Fibroblast of lung (primary cell): ENCODE measurements around the gene RAP2C. TPM values are rescaled to one million over a fixed set of nuclear protein-coding genes. Genes with fewer than 3 reads are reported as not detected.
"Not testable (repeated sequence)": the region's sequence is repeated elsewhere in the genome, so short reads cannot be mapped to it uniquely, and the experiment has no call there.

Experiments used
- DNase-seq, 2 donors: peaks; one replicate each; pipeline versions ENCODE4 v3.0.0 to v3.0.0-alpha.2; 2010; ENCODE audit warnings: low read depth in 2 of 2
- H2AFZ ChIP-seq: 2 replicates; pipeline ENCODE4 v1.5.1; 2012; ENCODE audit warnings: low read length, control low read depth, inconsistent platforms
- H3K27ac ChIP-seq: 2 replicates; pipeline ENCODE4 v1.5.1; 2011; ENCODE audit warnings: low read length, control low read depth; ENCODE audit not compliant: insufficient read depth
- H3K27me3 ChIP-seq: 2 replicates; pipeline ENCODE4 v1.5.1; 2011; ENCODE audit warnings: mild to moderate bottlenecking, low read length; ENCODE audit not compliant: control insufficient read depth, insufficient read depth
- H3K36me3 ChIP-seq: 2 replicates; pipeline ENCODE4 v1.5.1; 2011; ENCODE audit warnings: low read length; ENCODE audit not compliant: control insufficient read depth, insufficient read depth
- H3K4me1 ChIP-seq: 2 replicates; pipeline ENCODE4 v1.5.1; 2011; ENCODE audit warnings: low read length; ENCODE audit not compliant: control insufficient read depth, insufficient read depth; ENCODE audit errors: extremely low read depth
- H3K4me2 ChIP-seq: 2 replicates; pipeline ENCODE4 v1.5.1; 2011; ENCODE audit warnings: low read length, control low read depth; ENCODE audit not compliant: insufficient read depth; ENCODE audit errors: extremely low read depth
- H3K4me3 ChIP-seq, 4 experiments: fragments of 200-600 bp in 1 of 4; sonication (generic) in 1 of 4; replicated peaks in 1 of 4; 2 replicates each; pipeline ENCODE4 v1.5.1; 2011 to 2016; ENCODE audit warnings: low read length in 4 of 4, low read depth in 3 of 4, mild to moderate bottlenecking in 3 of 4, control low read depth in 2 of 4, inconsistent platforms in 1 of 4, mixed read lengths in 1 of 4; ENCODE audit not compliant: insufficient read depth in 1 of 4; ENCODE audit errors: control extremely low read depth in 1 of 4
- H3K79me2 ChIP-seq: 2 replicates; pipeline ENCODE4 v1.5.1; 2012; ENCODE audit warnings: mild to moderate bottlenecking, low read length, inconsistent platforms; ENCODE audit not compliant: control insufficient read depth, insufficient read depth
- H3K9ac ChIP-seq: 2 replicates; pipeline ENCODE4 v1.5.1; 2011; ENCODE audit warnings: mild to moderate bottlenecking, low read length, control low read depth; ENCODE audit not compliant: insufficient read depth
- H3K9me3 ChIP-seq: 2 replicates; pipeline ENCODE4 v1.5.1; 2012; ENCODE audit warnings: low read depth, low read length; ENCODE audit not compliant: control insufficient read depth, insufficient read depth
- H4K20me1 ChIP-seq: 2 replicates; pipeline ENCODE4 v1.5.1; 2011; ENCODE audit warnings: low read length; ENCODE audit not compliant: control insufficient read depth, insufficient read depth; ENCODE audit errors: extremely low read depth
- EZH2 ChIP-seq: IDR thresholded peaks from 2 replicates; pipeline ENCODE4 v1.5.1; 2012; ENCODE audit warnings: low read length, control low read depth, mild to moderate bottlenecking; ENCODE audit errors: missing control alignments
- polyA plus RNA-seq, 2 donors: library from polyadenylated mRNA; depleted of rRNA in 1 of 2; stranded (reverse) in 1 of 2; unstranded in 1 of 2; fragments of >200 nt; gene quantifications; 2 replicates each; pipeline ENCODE4 v1.2.1, GENCODE V29; 2011 to 2012; ENCODE audit warnings: missing spikeins in 1 of 2
- total RNA-seq: library from RNA; depleted of rRNA; stranded (reverse); fragments of >200 nt; gene quantifications from 2 replicates; pipeline ENCODE4 v1.2.1, GENCODE V29; 2014
- TF ChIP-seq, protein P1 (sequence below), 2 donors: IDR thresholded peaks in 1 of 2; conservative IDR thresholded peaks in 1 of 2; 1 replicate in 1 of 2; 2 replicates in 1 of 2; pipeline ENCODE4 v1.5.1; 2011 to 2012; ENCODE audit warnings: low read length in 2 of 2, control low read depth in 1 of 2, inconsistent platforms in 1 of 2, low read depth in 1 of 2, mild to moderate bottlenecking in 1 of 2

Gene RAP2C
- total and polyA plus RNA-seq, 2 donors (not counting 1 experiment from before 2014, with no cell fraction given) = 18.5 to 24.4 TPM

GRCh38 chrX:132169554-132169953 lies 49.7 kb downstream of the RAP2C start:
- Histone ChIP-seq H3K9me3 (no peaks in the 10 kb centered on the region), H3K27me3 (no peaks in the 10 kb centered on the region), H3K4me3 (no peak overlapping the region), H3K4me1 (no peaks in the 10 kb centered on the region), H3K4me2 (no peak overlapping the region), H2AFZ (no peak overlapping the region), H3K27ac (no peak overlapping the region), H3K36me3 (no peaks in the 10 kb centered on the region), H3K9ac (no peak overlapping the region), H3K79me2 (no peaks in the 10 kb centered on the region), H4K20me1 (no peaks in the 10 kb centered on the region)
- TF ChIP-seq, protein P1, sequence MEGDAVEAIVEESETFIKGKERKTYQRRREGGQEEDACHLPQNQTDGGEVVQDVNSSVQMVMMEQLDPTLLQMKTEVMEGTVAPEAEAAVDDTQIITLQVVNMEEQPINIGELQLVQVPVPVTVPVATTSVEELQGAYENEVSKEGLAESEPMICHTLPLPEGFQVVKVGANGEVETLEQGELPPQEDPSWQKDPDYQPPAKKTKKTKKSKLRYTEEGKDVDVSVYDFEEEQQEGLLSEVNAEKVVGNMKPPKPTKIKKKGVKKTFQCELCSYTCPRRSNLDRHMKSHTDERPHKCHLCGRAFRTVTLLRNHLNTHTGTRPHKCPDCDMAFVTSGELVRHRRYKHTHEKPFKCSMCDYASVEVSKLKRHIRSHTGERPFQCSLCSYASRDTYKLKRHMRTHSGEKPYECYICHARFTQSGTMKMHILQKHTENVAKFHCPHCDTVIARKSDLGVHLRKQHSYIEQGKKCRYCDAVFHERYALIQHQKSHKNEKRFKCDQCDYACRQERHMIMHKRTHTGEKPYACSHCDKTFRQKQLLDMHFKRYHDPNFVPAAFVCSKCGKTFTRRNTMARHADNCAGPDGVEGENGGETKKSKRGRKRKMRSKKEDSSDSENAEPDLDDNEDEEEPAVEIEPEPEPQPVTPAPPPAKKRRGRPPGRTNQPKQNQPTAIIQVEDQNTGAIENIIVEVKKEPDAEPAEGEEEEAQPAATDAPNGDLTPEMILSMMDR (conservative IDR thresholded peaks at IDR 0.05 in 1 of 2, IDR thresholded peaks at IDR 0.05 in 1 of 2; ENCODE audit: low read depth in 1 of 2, low read length in 2 of 2) = no peak
- TF ChIP-seq EZH2 = no peak
- no peak for DNase-seq

DNA sequence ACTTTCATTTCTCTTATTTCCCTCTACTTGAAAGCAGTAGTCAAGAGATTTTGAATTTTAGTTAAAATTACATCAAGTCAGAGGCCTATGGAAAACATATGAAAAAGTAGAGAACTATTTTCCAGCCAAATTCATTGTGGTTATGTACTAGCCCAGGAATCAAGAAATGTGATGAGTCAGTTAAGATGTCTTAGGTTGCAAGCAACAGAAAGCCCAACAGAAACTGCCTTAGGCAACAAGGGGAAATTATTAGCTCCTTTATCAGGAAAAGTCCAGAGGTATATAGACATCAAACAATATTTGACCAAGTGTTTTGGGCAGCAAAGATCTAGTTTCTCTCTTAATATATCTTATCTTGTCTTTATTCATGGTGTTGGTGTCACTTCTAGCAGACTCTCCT lies 53.6 kb downstream of the RAP2C start:
- H3K36me3 ChIP-seq = no peaks in the 10 kb centered on the region
- peak; percentile 0 to 2 for DNase-seq
- H3K4me2 ChIP-seq = no peak overlapping the region
- H3K27ac ChIP-seq = no peak overlapping the region
- H2AFZ ChIP-seq = no peak overlapping the region
- H3K27me3 ChIP-seq = no peaks in the 10 kb centered on the region
- no peak overlapping the region for H3K4me3 ChIP-seq
- no peak for TF ChIP-seq EZH2
- TF ChIP-seq, protein P1 (conservative IDR thresholded peaks at IDR 0.05 in 1 of 2, IDR thresholded peaks at IDR 0.05 in 1 of 2; ENCODE audit: low read depth in 1 of 2, low read length in 2 of 2) = no peak
- H3K9ac ChIP-seq = no peak overlapping the region
- H3K4me1 ChIP-seq = no peaks in the 10 kb centered on the region
- H4K20me1 ChIP-seq = no peaks in the 10 kb centered on the region
- H3K9me3 ChIP-seq = no peaks in the 10 kb centered on the region
- H3K79me2 ChIP-seq = no peaks in the 10 kb centered on the region

DNA sequence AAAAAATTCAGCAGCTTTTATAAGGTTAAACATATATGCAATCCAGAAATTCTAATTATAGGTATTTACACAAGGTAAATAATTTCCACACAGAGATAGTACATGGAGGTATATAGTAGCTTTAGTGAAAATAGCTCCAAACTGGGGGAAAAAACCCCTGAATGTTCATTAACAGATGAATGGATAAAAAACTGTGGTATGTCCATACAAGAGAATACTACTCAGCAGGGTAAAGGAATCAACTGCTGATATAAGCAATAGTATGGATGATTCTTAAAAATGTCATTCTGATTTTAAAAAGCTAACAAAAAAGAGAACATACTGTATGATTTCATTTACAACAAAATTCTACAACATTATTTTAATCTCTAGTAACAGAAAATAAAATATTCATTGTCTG lies 54.2 kb downstream of the RAP2C start:
- Histone ChIP-seq H3K9me3 (no peaks in the 10 kb centered on the region), H2AFZ (no peak overlapping the region), H4K20me1 (no peaks in the 10 kb centered on the region), H3K4me3 (no peak overlapping the region), H3K4me2 (no peak overlapping the region), H3K4me1 (no peaks in the 10 kb centered on the region), H3K27ac (no peak overlapping the region), H3K9ac (no peak overlapping the region), H3K36me3 (no peaks in the 10 kb centered on the region), H3K27me3 (no peaks in the 10 kb centered on the region), H3K79me2 (no peaks in the 10 kb centered on the region)
- DNase-seq = no peak
- TF ChIP-seq, protein P1 (conservative IDR thresholded peaks at IDR 0.05 in 1 of 2, IDR thresholded peaks at IDR 0.05 in 1 of 2; ENCODE audit: low read depth in 1 of 2, low read length in 2 of 2) = no peak
- no peak for TF ChIP-seq EZH2

DNA sequence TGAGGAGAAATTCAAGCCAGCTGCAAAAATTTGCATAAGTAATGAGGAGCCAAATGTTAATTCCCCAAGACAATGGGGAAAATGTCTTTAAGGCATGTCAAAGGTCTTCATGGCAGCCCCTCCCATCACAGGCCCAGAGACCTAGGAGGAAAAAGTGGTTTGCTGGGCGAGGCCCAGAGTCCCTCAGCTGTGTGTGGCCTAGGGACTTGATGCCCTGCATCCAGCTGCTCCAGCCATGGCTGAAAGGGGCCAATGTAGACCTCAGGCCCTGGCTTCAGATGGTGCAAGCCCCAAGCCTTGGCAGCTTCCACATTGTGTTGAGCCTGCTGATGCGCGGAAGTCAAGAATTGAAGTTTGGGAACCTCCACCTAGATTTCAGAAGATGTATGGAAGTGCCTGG lies 56.2 kb downstream of the RAP2C start:
- not testable (repeated sequence) for H3K27me3 ChIP-seq, H3K9ac ChIP-seq, H2AFZ ChIP-seq, DNase-seq, H3K4me1 ChIP-seq, H3K27ac ChIP-seq, H3K36me3 ChIP-seq, H3K79me2 ChIP-seq, H4K20me1 ChIP-seq, H3K4me3 ChIP-seq, H3K9me3 ChIP-seq, H3K4me2 ChIP-seq
